Activated T-cell treated with anti-CD3 and anti-CD28 coated beads, Interleukin-2, amount 50 U/mL, for 48 hours (primary cell): ENCODE data around the gene TCHHL1.

Source experiments
- DNase-seq, 2 experiments: peaks; one replicate each; pipeline ENCODE4 v3.0.0-alpha.2; 2020

The TCHHL1 gene

DNA sequence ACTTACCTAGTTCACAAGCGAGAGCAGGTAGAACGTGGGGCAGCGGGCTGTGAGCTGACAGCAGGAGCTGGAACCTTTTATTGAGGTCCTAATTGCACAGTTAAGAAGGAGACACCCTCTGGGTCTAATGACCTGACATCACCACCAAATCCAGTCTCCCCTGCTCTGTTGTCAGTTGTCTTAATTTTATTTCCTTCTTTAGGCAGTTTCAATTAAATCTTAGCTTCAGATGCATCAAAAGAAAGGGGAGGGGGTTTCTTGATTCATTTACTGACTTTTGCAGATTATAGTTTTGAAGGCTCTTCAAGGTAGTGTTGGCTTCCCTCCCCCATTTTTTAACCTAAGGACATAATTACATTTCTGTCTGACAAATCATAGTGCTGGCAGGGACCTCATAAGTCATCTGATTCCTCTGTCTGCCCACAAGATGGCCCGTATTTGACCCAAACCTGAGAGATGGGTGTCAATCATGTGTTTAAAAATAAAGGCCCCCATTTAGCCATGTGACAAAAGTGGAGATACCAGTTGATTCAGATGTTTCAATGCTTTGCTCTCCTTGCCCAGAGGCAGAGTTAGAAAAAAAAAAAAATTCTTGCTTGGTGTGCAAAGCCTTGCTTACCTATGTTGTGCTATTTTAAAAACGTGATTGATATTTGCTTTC lies at the start of gene TCHHL1:
TCHHL1 (minus strand) TSS at position 51 of the 661 bp plus-strand sequence. CDS start 921 bp downstream, outside the sequence.
- no peak for DNase-seq

DNA sequence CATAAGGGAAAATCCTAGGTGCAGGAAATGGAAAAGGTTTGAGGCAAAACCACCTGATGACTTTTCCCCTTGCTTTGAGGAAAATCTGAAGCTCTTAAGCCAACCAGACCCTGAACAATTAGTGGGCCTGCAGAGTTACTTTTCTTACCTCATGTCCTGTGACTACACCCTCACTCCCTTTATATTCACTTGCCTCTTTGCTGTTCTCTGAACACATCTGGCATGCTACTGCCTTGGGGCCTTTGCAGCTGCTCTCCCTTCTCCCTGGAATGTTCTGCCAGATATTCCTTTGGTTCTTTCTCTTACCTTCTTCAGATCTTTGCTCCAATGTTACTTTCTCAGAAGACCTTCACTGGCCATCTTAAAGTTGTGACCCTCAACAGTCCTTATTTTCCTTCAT lies 48.4 kb upstream of the TCHHL1 start:
- DNase-seq = no peak

DNA sequence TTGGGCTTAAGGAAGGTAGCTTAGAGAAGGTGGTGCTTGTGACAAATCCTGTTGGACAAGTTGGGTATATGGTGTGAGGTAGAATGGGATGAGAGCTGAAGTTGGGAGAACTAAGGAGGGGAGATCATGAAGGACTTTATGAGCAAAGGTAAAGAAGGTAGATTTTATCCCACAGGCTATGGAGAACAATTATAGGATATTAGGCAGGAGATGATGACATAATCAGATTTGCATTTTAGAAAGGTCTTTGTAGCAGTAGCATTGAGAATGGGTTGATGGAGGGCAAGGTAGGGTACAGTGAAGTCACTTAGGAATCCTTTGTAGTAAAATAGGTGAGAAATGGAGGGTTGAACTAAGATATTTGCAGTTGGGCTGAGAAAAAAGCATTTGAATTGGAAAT lies 41.3 kb upstream of the TCHHL1 start:
- DNase-seq = no peak

DNA sequence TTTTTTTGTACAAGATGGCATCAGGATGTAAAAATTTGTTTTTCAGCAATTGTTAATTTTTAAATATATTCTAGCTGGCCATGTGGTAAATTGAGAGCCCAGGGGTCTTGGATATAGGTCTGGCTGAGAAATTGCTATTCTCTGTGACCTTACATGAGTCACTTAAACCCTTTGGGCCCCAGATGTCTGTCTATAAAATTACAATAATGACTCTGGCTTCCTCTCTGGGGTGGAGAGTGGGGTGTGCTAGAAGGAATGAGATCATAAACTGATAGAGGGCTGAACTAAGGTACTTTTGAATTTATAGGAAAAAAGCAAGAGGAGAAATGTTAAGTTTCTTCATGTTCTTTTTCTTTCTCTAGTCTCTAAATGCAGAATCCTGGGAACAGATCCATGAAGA lies 38.8 kb upstream of the TCHHL1 start:
- no peak for DNase-seq

DNA sequence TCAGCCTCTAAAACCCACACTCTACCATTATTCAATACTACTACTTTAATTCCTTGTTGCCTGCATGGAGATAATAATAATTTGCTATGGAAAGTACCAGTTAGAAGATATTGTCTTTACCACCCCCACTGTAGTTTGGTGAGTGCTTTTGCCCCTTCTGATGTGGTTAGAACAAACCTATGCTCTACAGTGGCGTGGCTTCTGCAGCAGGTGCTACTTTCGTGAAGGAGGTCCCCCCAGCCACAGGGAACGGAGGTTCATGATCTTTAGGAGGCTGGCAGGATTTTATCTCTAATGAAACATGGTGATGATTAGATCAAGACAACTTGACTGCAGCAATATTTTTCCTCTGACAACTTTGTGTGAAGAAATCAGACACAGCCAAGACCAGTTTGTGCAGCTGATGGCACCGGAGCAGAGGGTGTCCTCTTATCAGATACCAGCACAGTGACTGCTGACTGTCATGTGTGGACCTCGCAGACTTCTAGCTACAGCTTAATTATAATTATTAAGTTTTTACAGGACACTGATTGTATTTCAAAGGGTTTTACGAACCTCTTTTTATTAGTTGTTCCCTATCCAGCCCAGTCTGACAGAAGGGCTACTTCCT lies 37.1 kb upstream of the TCHHL1 start:
- no peak for DNase-seq

DNA sequence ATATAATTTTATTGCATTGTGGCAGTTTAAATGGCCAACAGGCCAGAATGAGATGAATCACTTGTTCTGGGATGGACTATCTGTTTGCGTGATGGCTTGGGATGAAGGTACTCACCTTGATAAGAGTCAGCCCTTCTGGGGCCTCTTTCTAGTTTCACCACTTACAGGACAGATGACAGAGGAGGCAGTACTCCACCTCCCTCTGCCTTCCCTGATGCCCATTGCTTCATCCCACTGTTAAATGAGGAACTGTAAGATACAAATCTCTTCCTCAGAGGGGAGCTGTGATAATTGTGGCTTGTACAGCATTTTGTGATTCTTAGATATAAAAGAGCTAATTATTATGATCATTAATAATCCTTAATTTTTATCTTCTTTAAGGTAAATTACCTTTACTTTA lies 30.1 kb upstream of the TCHHL1 start:
- DNase-seq = no peak

DNA sequence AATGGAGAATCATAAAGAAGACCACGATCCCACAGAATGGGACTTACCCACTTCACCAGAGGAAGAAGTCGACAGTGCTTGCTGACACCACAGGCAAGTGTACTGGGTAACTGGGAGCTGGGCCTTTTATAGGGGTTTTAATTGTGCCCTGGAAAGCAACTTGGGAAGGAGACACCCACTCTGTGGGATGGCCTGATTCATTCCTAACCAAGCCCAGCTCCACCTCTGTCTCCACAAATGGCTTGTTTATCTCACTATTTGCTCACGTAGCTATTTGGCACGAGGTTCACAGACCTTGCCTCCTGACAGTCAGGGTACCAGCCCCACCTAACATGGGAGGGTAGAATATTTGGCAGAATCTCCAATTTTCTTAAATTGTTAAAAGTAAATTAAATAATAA lies 26.5 kb upstream of the TCHHL1 start, which contains the start of gene TCHH:
TCHH (minus strand) TSS at position 101 of the 400 bp plus-strand sequence. CDS start 1,364 bp downstream, outside the sequence.
- no peak for DNase-seq

DNA sequence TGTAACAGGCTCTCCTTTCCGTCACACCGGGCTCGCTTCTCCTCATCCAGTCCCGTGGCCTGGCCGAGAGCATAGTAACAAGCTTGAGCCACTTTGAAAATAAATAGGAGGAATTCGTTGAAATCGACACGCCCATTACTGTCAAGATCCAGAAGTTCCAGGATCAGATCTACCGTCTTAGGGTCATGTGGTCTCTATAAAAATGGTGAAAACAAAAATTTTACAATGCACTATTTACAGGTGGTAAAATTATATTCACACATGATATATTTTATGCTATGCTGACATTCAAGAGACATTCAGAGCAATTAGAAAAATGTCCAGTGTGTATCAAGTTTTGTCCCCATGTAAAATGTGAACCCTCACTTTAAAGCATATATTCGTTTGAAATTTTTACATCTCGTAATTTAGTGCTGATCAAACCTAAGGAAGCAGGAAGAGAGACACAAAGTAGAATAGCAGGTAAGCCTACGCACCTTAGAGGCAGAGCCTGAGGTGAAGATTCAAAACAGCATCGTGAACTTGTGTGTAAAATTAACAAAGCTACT lies 24.1 kb upstream of the TCHHL1 start:
- no peak for DNase-seq

DNA sequence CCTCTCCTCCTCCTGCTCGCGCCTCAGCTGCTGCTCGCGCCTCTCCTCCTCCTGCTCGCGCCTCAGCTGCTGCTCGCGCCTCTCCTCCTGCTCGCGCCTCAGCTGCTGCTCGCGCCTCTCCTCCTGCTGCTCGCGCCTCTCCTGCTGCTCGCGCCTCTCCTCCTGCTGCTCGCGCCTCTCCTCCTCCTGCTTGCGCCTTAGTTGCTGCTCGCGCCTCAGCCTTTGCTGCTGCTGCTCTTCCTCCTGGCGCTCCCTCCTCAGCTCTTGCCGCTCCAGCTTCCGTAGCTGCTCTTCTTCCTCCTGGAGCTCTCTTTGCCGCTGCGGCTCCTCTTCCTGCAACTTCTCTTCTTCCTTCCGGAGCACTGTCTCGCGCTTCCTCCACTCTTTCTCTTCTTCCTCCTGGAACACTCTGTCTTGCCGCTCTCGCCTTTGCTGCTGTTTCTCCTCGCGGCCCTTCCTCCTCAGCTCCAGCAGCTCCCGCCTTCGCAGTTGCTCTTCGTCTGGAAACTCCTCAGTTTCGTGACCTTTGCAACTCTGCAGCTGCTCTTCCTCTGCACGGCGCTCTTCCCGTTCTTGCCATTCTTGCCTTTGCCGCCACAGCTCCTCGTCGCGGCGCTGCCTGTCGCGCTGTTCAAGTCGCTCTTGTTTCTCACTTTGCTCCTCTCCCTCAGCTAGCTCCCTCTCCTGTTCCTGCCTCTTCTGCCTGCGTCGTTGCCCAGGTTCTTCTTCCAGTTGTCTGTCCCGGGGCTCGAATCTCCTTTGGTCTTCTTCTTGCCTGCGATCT lies 23.4 kb upstream of the TCHHL1 start:
- peak; percentile 26 to 43 for DNase-seq

DNA sequence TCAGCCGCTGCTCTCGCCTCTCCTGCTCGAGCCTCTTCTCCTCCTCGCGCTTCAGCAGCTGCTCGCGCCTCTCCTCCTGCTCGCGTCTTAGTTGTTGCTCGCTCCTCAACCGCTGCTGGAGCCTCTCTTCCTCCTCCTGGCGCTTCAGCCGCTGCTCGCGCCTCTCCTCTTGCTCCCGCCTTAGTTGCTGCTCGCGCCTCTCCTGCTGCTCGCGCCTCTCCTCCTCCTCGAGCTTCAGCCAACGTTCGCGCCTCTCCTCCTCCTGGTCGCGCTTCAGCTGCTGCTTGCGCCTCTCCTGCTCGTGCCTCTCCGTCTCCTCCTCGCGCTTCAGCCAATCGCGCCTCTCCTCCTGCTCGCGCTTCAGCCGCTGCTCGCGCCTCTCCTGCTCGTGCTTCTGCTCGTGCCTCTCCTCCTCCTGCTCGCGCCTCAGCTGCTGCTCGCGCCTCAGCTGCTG lies 22.7 kb upstream of the TCHHL1 start:
- peak; percentile 52 to 62 for DNase-seq

DNA sequence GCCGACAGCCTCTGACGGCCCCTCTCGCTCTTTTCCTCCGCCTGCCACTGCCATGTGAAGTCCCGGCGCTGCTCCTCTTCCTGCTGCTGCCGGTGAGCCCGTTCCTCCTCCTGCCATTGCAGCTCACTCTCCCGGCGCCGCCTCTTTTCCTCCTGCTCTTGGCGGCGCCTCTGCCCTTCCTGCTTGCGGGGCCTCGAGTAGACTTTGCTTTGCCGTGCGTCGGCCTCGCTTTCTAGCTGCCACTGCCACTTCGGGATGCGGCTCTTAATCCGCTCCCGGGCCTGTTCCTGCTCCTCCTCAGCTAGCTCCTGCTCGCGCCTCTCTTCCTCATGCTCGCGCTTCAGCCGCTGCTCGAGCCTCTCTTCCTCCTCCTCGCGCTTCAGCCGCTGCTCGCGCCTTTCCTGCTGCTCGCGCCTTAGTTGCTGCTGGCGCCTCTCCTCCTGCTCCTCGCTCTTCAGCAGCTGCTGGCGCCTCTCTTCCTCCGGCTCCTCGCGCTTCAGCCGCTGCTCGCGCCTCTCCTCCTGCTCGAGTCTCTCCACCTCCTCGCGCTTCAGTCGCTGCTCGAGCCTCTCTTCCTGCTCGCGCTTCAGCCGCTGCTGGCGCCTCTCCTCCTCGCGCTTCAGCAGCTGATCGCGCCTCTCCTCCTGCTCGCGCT lies 22.1 kb upstream of the TCHHL1 start:
- DNase-seq = peak; percentile 56 to 67

DNA sequence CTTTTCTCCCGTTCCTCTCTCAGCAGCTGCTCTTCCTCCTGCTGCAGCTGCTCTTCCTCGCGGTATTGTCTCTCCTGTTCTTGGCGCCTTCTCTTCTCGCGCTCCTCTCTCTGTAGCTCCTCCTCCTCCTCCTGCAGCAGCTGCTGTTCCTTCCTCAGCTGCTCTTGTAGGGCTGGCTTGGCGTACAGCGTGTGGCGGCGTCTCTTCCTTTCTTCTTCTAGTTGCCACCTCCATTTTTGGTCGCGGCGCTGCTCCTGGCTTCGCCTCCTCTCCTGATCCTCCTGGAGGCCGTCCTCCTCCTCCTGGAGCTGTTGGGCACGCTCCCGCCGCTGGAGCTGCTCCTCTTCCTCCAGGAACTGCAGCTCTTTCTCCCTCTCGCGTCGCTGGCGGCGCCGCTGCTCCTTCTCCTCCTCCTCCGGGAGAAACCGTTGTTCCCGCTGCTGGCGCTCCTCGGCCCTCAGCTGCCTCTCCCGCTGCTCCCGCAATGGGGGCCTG lies 21.5 kb upstream of the TCHHL1 start:
- DNase-seq = peak; percentile 46 to 55

DNA sequence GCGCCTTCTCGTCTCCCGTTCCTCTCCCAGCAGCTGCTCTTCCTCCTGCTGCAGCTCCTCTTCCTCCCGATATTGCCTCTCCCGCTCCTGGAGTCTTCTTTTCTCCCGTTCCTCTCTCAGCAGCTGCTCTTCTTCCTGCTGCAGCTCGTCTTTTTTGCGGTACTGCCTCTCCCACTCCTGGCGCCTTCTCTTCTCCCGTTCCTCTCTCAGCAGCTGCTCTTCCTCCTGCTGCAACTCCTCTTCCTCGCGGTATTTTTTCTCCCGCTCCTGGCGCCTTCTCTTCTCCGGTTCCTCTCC lies 21.1 kb upstream of the TCHHL1 start:
- DNase-seq = no peak

DNA sequence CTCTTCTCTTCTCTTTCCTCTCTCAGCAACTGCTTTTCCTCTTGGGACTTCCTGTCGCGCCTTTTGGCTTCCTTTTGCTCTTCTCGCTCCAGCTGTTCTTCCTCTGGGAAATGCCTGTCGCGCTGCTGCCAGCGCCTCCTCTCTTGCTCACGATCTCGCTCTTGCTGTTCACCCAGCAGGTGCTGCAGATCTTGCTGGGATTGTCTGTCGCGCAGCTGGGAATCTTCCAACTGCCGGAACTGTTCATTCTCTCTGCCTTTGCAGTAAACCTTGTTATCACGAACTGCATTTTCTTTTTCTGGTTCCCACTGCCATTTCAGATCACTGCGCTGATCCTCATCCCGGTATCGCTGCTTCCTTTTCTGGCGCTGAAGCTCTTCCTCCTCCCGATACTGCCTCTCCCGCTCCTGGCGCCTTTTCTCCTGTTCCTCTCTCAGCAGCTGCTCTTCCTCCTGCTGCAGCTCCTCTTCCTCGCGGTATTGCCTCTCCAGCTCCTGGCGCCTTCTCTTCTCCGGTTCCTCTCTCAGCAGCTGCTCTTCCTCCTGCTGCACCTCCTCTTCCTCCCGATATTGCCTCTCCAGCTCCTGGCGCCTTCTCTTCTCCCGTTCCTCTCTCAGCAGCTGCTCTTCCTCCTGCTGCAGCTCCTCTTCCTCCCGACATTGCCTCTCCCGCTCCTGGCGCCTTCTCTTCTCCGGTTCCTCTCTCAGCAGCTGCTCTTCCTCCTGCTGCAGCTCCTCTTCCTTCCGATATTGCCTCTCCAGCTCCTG lies 20.6 kb upstream of the TCHHL1 start:
- DNase-seq = peak; percentile 22

DNA sequence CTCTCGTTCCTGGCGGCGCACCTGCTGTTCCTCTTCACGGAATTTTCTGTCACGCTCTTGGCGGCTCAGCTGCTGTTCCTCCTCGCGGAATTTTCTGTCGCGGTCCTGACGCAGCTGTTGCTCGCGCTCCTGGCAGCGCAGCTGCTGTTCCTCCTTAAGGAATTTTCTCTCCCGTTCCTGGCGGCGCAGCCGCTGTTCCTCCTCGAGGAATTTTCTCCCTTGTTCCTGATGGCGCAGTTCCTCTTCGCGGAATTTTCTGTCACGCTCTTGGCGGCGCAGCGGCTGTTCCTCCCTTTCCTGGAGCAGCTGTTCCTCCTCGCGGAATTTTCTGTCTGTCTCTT lies 20.0 kb upstream of the TCHHL1 start:
- no peak for DNase-seq

DNA sequence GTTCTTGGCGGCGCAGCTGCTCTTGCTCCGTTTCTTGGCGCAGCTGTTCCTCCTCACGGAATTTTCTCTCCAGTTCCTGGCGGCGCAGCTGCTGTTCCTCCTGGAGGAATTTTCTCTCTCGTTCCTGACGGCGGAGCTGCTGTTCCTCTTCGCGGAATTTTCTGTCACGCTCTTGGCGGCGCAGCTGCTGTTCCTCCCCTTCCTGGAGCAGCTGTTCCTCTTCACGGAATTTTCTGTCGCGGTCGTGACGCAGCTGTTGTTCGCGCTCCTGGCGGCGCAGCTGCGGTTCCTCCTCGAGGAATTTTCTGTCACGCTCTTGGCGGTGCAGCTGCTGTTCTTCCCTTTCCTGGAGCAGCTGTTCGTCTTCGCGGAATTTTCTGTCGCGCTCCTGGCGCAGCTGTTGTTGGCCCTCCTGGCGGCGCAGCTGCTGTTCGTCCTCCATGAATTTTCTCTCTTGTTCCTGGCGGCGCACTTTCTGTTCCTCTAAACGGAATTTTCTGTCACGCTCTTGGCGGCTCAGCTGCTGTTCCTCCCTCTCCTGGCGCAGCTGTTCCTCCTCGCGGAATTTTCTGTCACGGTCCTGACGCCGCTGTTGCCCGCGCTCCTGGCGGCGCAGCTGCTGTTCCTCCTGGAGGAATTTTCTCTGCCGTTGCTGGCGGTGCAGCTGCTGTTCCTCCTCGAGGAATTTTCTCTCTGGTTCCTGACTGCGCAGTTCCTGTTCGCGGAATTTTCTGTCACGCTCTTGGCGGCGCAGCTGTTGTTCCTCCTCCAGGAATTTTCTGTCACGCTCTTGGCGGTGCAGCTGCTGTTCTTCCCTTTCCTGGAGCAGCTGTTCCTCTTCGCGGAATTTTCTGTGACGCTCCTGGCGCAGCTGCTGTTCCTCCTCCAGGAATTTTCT lies 19.4 kb upstream of the TCHHL1 start:
- peak in 1 of 2 experiments; percentile 18 for DNase-seq

DNA sequence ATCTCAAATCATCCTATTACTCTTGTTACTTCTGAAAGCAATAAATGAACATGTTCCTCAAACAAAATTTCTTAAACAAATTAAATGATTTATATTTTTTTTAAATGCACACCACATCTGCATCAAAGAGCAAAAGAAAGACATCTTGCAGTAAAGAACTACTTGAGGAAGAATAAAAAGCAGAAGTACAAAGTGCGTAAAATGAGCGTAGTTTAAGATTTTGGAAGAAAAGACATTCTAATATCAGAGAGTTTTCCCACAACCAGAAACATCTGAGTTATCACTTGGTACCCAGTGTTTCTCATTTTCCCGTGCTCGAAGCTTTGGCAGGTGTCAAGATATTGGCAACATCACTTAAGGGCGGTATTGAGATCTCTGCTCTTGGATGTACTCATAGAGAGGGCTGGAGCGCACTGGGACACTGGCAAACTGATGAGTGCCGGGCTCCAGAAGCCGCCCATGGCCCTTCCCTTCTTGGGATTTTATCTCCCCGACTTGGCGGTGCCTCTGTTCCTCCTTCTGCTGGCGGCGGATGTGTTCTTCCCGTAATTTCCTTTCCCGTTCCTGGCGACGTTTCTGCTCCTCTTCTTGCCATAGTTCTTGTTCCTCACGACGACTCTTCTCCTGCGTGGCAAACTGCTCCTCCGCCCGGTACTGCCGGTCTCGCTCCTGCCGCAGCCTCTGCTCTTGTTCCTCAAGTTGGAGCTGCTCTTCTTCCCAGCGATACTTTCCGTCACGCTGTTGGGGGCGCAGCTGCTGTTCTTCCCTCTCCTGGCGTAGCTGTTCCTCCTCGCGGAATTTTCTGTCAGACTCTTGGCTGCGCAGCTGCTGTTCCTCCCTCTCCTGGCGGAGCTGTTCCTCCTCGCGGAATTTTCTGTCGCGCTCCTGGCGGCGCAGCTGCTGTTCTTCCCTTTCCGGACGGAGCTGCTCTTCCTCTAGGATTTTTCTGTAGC lies 18.4 kb upstream of the TCHHL1 start:
- DNase-seq = peak; percentile 20 to 22

DNA sequence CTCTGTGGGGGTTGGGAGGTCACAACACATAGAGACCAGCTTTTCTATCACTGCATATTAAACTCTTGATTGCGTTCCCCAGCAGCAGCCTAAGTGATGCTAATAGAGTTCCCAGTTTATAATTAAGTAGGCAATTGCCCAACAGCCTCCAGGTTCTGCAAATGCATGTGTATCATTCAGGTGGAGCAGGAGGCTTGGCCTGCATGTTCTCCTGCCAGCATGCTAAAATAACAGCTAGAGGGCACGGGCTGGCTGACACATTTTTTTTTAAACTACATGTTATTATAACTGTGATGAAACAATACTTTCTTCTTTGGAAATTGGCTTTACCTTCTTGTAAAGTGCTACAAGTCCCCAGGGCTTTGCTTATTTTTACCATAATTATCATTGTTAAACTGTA lies 16.0 kb upstream of the TCHHL1 start:
- DNase-seq = no peak

DNA sequence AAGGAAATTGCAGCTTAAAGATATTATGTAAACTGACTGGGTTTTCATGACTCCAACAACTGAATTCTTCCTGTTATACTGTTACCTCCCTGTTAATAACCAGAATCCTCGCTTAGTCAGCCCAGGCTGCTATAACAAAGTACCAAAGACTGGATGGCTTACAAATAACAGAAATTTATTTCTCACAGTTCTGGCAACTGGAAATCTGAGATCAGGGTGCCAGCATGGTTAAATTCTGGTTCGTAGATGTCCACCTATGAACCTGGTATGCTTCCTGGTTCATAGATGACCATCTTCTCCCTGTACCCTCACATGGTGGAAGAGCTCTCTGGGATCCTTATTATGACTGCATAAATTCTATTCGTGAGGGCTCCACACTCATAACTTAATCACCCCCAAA lies 8.1 kb upstream of the TCHHL1 start:
- no peak for DNase-seq

DNA sequence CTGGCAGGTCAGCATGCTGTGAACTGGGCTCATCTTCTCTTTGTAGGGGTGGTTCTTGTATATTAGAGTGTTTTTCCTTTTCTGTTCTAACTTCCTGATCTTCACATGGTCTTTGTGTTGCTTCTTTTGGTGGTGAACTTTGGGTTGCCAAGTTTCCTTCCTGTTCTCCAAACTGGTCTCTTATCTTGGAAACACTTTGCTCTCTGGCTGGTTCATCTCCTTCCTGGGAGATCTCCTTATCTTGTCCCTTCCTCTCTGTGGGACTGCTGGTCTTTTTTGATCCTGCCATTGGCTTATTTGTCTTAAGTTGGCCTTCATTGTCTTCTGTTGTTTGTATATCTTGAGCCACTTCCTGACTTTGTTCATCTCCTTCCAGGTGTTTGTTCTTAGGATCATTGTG lies 2.1 kb downstream of the TCHHL1 start:
- DNase-seq = no peak
